Measurements from ENCODE around the gene SLC38A11. TPM values are rescaled to one million over a fixed set of nuclear protein-coding genes. Genes with fewer than 3 reads are reported as not detected.

The SLC38A11 gene
- total and polyA plus RNA-seq, 2 of the 13 experiments (the other 11 are each of a cell fraction or from before 2014, with no cell fraction given) = 14.0 to 14.3 TPM

DNA sequence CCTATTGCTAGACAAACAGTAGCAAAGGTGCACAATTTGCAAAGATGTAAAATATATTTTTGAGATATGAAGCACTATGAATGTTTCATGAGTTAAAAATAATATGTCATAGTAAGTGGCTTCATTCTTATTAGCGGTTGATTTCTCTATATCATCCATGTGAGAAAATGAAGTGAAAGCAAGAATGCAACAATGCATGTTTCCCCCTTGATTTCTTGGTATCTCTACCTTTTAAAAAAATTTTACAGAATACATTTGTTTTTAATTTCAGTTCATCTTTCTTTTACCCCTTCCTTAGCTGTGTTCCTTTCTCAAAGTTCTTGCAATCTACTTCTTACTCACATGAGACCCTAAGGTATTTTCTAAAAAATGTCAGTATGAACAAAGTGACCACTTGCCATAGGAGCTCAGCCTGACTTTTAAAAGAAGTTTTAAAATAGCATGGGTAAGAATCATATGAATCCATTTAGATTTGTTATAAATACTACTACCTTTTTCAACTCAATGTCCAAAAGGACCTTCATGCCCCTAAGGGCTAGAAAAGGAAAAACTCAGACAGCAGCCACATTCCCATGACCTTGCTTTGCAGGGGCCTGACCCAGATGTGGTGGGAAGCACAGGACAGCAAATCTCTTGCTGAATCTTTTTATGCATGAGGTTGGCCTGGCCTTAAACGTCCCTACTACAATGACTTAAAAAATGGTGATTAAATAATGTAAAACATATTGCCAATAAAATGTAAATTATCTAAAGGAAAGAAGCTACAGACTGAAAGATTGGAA, 14.8 kb upstream of the SLC38A11 start:
- ATAC-seq (no peak), DNase-seq (ENCODE audit: low spot score) (no peak), FAIRE-seq (no peak)
- Histone ChIP-seq H3K9me3 (ENCODE audit: low read length) (no peaks in the 10 kb centered on the region), H3K36me3 (replicated peaks in 1 of 2; ENCODE audit: control insufficient read depth in 1 of 2, insufficient read depth in 2 of 2, low read length in 2 of 2) (no peaks in the 10 kb centered on the region), H2AFZ (ENCODE audit: low read length) (no peak overlapping the region), H3K79me2 (ENCODE audit: insufficient read depth, low read length) (no peaks in the 10 kb centered on the region), H3K27me3 (ENCODE audit: control insufficient read depth in 1 of 2, insufficient read depth in 2 of 2, low read length in 2 of 2) (no peaks in the 10 kb centered on the region), H3K4me2 (ENCODE audit: low read depth, low read length) (no peak overlapping the region), H3K27ac (ENCODE audit: extremely low read length, insufficient read depth, low read length) (no peak overlapping the region), H4K20me1 (ENCODE audit: insufficient read depth, low read length) (no peaks in the 10 kb centered on the region), H3K4me1 (ENCODE audit: insufficient read depth, low read length) (no peaks in the 10 kb centered on the region), H3K9ac (ENCODE audit: insufficient read depth, low read depth, low read length) (no peak overlapping the region), H3K4me3 (replicated peaks in 1 of 3; ENCODE audit: insufficient read depth in 1 of 3, low read depth in 2 of 3, low read length in 3 of 3) (no peak overlapping the region)
- TF ChIP-seq GTF2F1 (IDR thresholded peaks at IDR 0.05; ENCODE audit: low read length) (no peak), GATA4 (IDR thresholded peaks at IDR 0.05; ENCODE audit: borderline replicate concordance, low read depth) (no peak), ASH2L (IDR thresholded peaks at IDR 0.05; ENCODE audit: insufficient read length, low read depth, low read length) (no peak), IKZF4 (CRISPR knock-in tag; IDR thresholded peaks at IDR 0.05; ENCODE audit: borderline replicate concordance, low read depth, not compliant biosample characterization) (no peak), MIXL1 (CRISPR knock-in tag; IDR thresholded peaks at IDR 0.05) (no peak), NFE2 (CRISPR knock-in tag; IDR thresholded peaks at IDR 0.05) (no peak), ZNF30 (CRISPR knock-in tag; IDR thresholded peaks at IDR 0.05) (no peak), CEBPG (CRISPR knock-in tag; IDR thresholded peaks at IDR 0.05) (no peak), ZMYM3 (CRISPR knock-in tag; IDR thresholded peaks at IDR 0.05) (no peak)
- TF ChIP-seq, protein P1, sequence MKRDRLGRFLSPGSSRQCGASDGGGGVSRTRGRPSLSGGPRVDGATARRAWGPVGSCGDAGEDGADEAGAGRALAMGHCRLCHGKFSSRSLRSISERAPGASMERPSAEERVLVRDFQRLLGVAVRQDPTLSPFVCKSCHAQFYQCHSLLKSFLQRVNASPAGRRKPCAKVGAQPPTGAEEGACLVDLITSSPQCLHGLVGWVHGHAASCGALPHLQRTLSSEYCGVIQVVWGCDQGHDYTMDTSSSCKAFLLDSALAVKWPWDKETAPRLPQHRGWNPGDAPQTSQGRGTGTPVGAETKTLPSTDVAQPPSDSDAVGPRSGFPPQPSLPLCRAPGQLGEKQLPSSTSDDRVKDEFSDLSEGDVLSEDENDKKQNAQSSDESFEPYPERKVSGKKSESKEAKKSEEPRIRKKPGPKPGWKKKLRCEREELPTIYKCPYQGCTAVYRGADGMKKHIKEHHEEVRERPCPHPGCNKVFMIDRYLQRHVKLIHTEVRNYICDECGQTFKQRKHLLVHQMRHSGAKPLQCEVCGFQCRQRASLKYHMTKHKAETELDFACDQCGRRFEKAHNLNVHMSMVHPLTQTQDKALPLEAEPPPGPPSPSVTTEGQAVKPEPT (CRISPR knock-in tag; IDR thresholded peaks at IDR 0.05; ENCODE audit: low read depth) = no peak
- CTCF ChIA-PET (ENCODE audit: low intra/inter-chr PET ratio, low total read pairs) = no interaction called here
- POLR2A ChIA-PET = no interaction called here
- no TSS peak for BruUV-seq (replicated peaks)
- in situ Hi-C loops (cut with HindIII; ENCODE audit: extremely low pct_ligation_motif_present, low pct_unique_long_range_greater_than_20kb) (no loop called here), intact Hi-C loops (cut with micrococcal nuclease; ENCODE audit: unreplicated experiment) (no loop called here)
- WGBS (ENCODE audit: low lambda C conversion rate) = 75% methylated on average over 2 of the region's 2 CpGs

All from HepG2 (cell line).